Measurements from ENCODE around the gene VAMP5. TPM values are rescaled to one million over a fixed set of nuclear protein-coding genes. Genes with fewer than 3 reads are reported as not detected.
"Not testable (repeated sequence)": the region's sequence is repeated elsewhere in the genome, so short reads cannot be mapped to it uniquely, and the experiment has no call there.

Gene VAMP5
- total and polyA plus RNA-seq, 10 of the 15 experiments (the other 5 are each of a cell fraction or from before 2014, with no cell fraction given): 3.8 to 52.7 (median 24.1) TPM

DNA sequence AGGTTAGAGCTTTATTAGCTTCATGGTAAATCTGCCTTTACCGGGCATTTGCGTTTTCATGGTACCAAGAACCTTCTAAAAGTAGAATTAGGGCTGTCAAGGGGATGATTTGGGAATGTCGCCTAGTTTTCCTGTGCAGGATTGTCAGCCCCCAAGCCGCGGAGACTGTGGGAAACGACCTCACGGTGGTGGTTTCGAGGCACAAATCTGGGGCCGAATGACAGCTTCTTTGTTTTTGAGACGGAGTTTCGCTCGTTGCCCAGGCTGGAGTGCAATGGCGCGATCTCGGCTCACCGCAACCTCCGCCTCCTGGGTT, 31.1 kb downstream of the VAMP5 start (continued):
- TF ChIP-seq, protein P1, sequence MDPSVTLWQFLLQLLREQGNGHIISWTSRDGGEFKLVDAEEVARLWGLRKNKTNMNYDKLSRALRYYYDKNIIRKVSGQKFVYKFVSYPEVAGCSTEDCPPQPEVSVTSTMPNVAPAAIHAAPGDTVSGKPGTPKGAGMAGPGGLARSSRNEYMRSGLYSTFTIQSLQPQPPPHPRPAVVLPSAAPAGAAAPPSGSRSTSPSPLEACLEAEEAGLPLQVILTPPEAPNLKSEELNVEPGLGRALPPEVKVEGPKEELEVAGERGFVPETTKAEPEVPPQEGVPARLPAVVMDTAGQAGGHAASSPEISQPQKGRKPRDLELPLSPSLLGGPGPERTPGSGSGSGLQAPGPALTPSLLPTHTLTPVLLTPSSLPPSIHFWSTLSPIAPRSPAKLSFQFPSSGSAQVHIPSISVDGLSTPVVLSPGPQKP (IDR thresholded peaks at IDR 0.05; ENCODE audit: low read depth, low read length): no peak
- TF ChIP-seq RELB (IDR thresholded peaks at IDR 0.05; ENCODE audit: low read depth) (no peak), E4F1 (IDR thresholded peaks at IDR 0.05; ENCODE audit: borderline replicate concordance, partially characterized antibody) (no peak)

- ATAC-seq; H3K9me3 ChIP-seq (replicated peaks; ENCODE audit: control insufficient read depth, insufficient read depth, low read length); BruUV-seq (replicated peaks); RAD21 ChIA-PET (ENCODE audit: unreplicated experiment); H3K27me3 ChIP-seq (replicated peaks in 1 of 2; ENCODE audit: control insufficient read depth in 2 of 2, insufficient read depth in 2 of 2, low read length in 1 of 2); H4K20me1 ChIP-seq (ENCODE audit: control insufficient read depth, insufficient read depth); FAIRE-seq; H3K4me1 ChIP-seq (ENCODE audit: control insufficient read depth, insufficient read depth, low read length); DNase-seq (ENCODE audit: low read depth, low spot score); H3K9ac ChIP-seq (ENCODE audit: control insufficient read depth, insufficient read depth, low read length); H3K27ac ChIP-seq (ENCODE audit: control insufficient read depth, insufficient read depth); H3K36me3 ChIP-seq (ENCODE audit: control insufficient read depth in 2 of 2, insufficient read depth in 2 of 2, low read length in 1 of 2); in situ Hi-C loops (cut with MboI); H2AFZ ChIP-seq (ENCODE audit: control insufficient read depth, low read depth, low read length): not testable (repeated sequence)
- Histone ChIP-seq H3K4me2 (ENCODE audit: control insufficient read depth, insufficient read depth) (peak overlapping the region; percentile 81), H3K79me2 (ENCODE audit: control insufficient read depth, insufficient read depth, low read length) (peaks cover 29% of the 10 kb centered on the region), H3K4me3 (peak overlapping the region; percentile 74)
- POLR2A ChIA-PET: interaction anchor here (0.6 to 2.2 kb wide), 3 partner anchors 38 to 234 kb away, joined by 4 to 9 read pairs (median 7); no protein-coding TSS in a partner anchor
- CTCF ChIA-PET: interaction anchor here (0.6 to 1.6 kb wide), 4 partner anchors 9 to 198 kb away, joined by 3 to 5 read pairs (median 3); no protein-coding TSS in a partner anchor
- SMC1A ChIA-PET (ENCODE audit: uncharacterized antibody, unreplicated experiment): interaction anchor here (1.0 kb wide), 1 partner anchor 57 kb away, joined by 3 read pairs; the partner anchor contains the start of gene GGCX
- 92% methylated on average over 5 of the region's 5 CpGs for WGBS (ENCODE audit: insufficient coverage, insufficient replicate concordance, low lambda C conversion rate, missing lambda C conversion rate)
- intact Hi-C loops (cut with micrococcal nuclease; ENCODE audit: unreplicated experiment): loop anchor here (5.0 kb wide), 1 partner anchor 80 kb away; the partner anchor contains the start of gene MAT2A
These were observed 33.5 kb downstream of the VAMP5 start for GRCh38 chr2:85617723-85618122.

Data from GM12878 (cell line).